ENCODE measurements around the gene NSUN6. TPM values are rescaled to one million over a fixed set of nuclear protein-coding genes. Genes with fewer than 3 reads are reported as not detected.

NSUN6 gene, protein sequence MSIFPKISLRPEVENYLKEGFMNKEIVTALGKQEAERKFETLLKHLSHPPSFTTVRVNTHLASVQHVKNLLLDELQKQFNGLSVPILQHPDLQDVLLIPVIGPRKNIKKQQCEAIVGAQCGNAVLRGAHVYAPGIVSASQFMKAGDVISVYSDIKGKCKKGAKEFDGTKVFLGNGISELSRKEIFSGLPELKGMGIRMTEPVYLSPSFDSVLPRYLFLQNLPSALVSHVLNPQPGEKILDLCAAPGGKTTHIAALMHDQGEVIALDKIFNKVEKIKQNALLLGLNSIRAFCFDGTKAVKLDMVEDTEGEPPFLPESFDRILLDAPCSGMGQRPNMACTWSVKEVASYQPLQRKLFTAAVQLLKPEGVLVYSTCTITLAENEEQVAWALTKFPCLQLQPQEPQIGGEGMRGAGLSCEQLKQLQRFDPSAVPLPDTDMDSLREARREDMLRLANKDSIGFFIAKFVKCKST
- total RNA-seq (10 to 100 TPM; 14.1 to 16.4 TPM), polyA plus RNA-seq (8.6 TPM)

DNA sequence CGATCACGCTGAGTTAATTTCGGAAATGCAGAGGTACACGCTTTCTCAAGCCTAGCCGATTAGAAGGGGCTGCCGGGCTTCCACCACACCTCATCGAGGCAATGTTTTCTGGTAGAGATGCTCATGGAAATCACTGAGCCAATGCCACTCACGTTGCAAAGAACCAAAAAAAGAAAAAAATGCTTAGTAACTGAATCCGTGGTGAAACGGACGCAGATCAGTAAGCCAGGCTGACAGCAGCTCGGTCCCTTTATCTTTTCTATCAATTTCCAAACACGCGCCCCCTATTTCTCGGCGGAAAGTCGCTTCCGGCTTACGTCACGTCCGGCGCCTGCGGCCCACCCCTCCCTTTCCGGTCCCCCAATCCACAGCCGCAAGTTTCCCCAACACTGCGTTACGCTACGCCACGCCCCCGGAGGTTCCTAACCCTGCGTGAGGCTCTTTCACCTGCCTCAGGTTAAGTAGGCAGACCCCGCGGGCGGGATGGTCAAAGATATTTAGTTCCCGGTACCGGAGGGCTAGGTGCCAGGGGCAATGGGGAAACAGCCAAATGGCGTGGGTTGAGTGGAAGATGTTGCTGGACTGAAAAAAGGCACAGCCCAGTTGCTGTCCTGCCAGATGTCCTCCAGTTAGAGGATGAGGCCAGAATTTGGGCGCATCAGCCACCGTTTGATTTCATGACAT, at the start of gene NSUN6:
NSUN6 (minus strand) TSS at position 264 of the 684 bp plus-strand sequence. CDS start 384 bp downstream, outside the sequence.
- Histone ChIP-seq H3K4me3 (ENCODE audit: low read length) (peak within 1 kb of the TSS; percentile 90), H3K36me3 (ENCODE audit: insufficient read depth, low read length) (no peaks in the 10 kb centered on the region), H3K4me1 (ENCODE audit: insufficient read depth, low read length) (peaks cover 26% of the 10 kb centered on the region), H3K9me3 (ENCODE audit: low read length) (no peaks in the 10 kb centered on the region), H3K27ac (ENCODE audit: low read depth, low read length) (peak within 1 kb of the TSS; percentile 87), H3K27me3 (ENCODE audit: insufficient read depth, low read length, poor library complexity, severe bottlenecking) (no peaks in the 10 kb centered on the region)
- no peaks in the 10 kb centered on the region for H3K9me3 Mint-ChIP-seq
- CTCF ChIA-PET, result no interaction called here
- peak within 1 kb of the TSS; percentile 95 to 99 (median 97) for H3K27ac Mint-ChIP-seq
- peak; percentile 91 to 96 (median 95) for DNase-seq
- H3K4me1 Mint-ChIP-seq, result peaks cover 38 to 50% (median 50%) of the 10 kb centered on the region in 3 donors
- POLR2A ChIA-PET, result no interaction called here
- peaks cover 0 to 2% of the 10 kb centered on the region in 2 donors for H3K27me3 Mint-ChIP-seq
- peaks cover 0 to 39% (median 9%) of the 10 kb centered on the region in 3 donors for H3K36me3 Mint-ChIP-seq
- H3K4me3 Mint-ChIP-seq, result peak within 1 kb of the TSS; percentile 94 to 99 (median 96)

DNA sequence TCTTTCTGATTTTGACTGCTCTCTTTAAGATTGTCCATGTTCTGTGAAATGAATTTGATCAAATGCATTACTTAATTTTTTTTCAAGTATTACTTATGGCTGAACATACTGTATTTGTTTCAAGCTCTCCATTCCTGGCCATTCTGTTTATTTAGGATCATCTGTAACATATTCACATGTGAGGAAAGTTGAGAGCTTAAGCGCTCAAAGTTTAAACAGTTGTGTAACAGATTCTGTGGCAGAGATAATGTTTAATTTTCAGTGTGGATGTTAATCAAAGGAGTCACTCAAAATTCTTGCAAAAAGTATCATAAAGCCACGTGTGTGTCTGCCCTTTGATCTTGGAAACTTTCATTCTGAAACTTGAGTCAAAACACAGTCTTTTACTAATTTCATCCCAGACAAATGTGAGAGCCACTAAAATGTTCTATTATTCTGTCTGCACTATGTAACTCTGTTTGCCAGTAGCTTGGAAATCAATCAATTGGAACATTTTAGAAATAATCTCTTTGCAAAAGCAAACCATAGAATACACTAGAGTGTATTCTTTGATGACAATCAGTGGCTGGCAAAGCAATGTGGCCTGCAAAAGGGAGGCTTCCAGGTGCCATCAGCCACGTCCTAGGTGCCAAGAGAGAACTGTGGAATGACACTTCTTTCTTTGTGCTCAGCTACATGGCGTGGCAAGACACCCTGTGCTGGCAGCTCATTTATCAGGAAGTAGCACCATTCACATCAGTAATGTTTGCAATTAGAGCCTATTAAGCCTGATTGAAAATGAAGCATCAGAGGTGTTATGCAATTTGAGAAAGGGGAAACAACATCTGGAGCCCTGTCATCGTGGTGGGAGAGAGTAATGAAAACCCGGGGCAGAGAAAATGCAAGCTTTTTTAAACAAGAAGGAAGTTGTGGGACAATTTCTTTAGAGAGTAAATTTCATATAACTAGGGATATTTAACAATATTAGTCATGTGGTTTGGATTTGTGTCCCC, 48.8 kb upstream of the NSUN6 start:
- peaks cover 0 to 3% (median 2%) of the 10 kb centered on the region in 3 donors for H3K4me1 Mint-ChIP-seq
- DNase-seq, result no peak
- ChIA-PET CTCF (no interaction called here), POLR2A (no interaction called here)
- no peaks in the 10 kb centered on the region for H3K27me3 Mint-ChIP-seq
- no peaks in the 10 kb centered on the region for H3K4me1 ChIP-seq (ENCODE audit: insufficient read depth, low read length)
- H3K4me3 ChIP-seq (ENCODE audit: low read length), result no peak overlapping the region
- H3K36me3 Mint-ChIP-seq, result peaks cover 0 to 3% (median 0%) of the 10 kb centered on the region in 3 donors
- H3K9me3 Mint-ChIP-seq, result no peaks in the 10 kb centered on the region
- H3K4me3 Mint-ChIP-seq, result no peak overlapping the region
- H3K27ac Mint-ChIP-seq, result peak overlapping the region in 1 of 8 donors; percentile 30
- H3K9me3 ChIP-seq (ENCODE audit: low read length), result no peaks in the 10 kb centered on the region
- no peaks in the 10 kb centered on the region for H3K36me3 ChIP-seq (ENCODE audit: insufficient read depth, low read length)
- H3K27me3 ChIP-seq (ENCODE audit: insufficient read depth, low read length, poor library complexity, severe bottlenecking), result no peaks in the 10 kb centered on the region
- H3K27ac ChIP-seq (ENCODE audit: low read depth, low read length), result no peak overlapping the region

GRCh38 chr10:18690541-18690940, 39.2 kb upstream of the NSUN6 start:
- Mint-ChIP-seq H3K4me1 (no peaks in the 10 kb centered on the region), H3K36me3 (no peaks in the 10 kb centered on the region), H3K27me3 (peaks cover 8 to 11% of the 10 kb centered on the region in 2 donors), H3K27ac (no peak overlapping the region), H3K9me3 (no peaks in the 10 kb centered on the region), H3K4me3 (no peak overlapping the region)
- Histone ChIP-seq H3K36me3 (ENCODE audit: insufficient read depth, low read length) (no peaks in the 10 kb centered on the region), H3K9me3 (ENCODE audit: low read length) (no peaks in the 10 kb centered on the region), H3K4me3 (ENCODE audit: low read length) (no peak overlapping the region), H3K4me1 (ENCODE audit: insufficient read depth, low read length) (no peaks in the 10 kb centered on the region), H3K27ac (ENCODE audit: low read depth, low read length) (no peak overlapping the region), H3K27me3 (ENCODE audit: insufficient read depth, low read length, poor library complexity, severe bottlenecking) (no peaks in the 10 kb centered on the region)
- CTCF ChIA-PET, result no interaction called here
- no peak for DNase-seq
- POLR2A ChIA-PET, result no interaction called here

GRCh38 chr10:18689498-18689897, 38.1 kb upstream of the NSUN6 start:
- POLR2A ChIA-PET, result no interaction called here
- H3K4me1 Mint-ChIP-seq, result peaks cover 0 to 4% (median 2%) of the 10 kb centered on the region in 3 donors
- Histone ChIP-seq H3K4me3 (ENCODE audit: low read length) (no peak overlapping the region), H3K27me3 (ENCODE audit: insufficient read depth, low read length, poor library complexity, severe bottlenecking) (no peaks in the 10 kb centered on the region), H3K9me3 (ENCODE audit: low read length) (no peaks in the 10 kb centered on the region), H3K36me3 (ENCODE audit: insufficient read depth, low read length) (no peaks in the 10 kb centered on the region), H3K4me1 (ENCODE audit: insufficient read depth, low read length) (no peaks in the 10 kb centered on the region), H3K27ac (ENCODE audit: low read depth, low read length) (no peak overlapping the region)
- peaks cover 8 to 11% of the 10 kb centered on the region in 2 donors for H3K27me3 Mint-ChIP-seq
- CTCF ChIA-PET, result no interaction called here
- H3K4me3 Mint-ChIP-seq, result no peak overlapping the region
- no peak for DNase-seq
- H3K9me3 Mint-ChIP-seq, result no peaks in the 10 kb centered on the region
- no peak overlapping the region for H3K27ac Mint-ChIP-seq
- H3K36me3 Mint-ChIP-seq, result no peaks in the 10 kb centered on the region

GRCh38 chr10:18687706-18688105, 36.3 kb upstream of the NSUN6 start:
- Histone ChIP-seq H3K36me3 (ENCODE audit: insufficient read depth, low read length) (no peaks in the 10 kb centered on the region), H3K27ac (ENCODE audit: low read depth, low read length) (no peak overlapping the region), H3K4me1 (ENCODE audit: insufficient read depth, low read length) (no peaks in the 10 kb centered on the region), H3K9me3 (ENCODE audit: low read length) (no peaks in the 10 kb centered on the region), H3K27me3 (ENCODE audit: insufficient read depth, low read length, poor library complexity, severe bottlenecking) (no peaks in the 10 kb centered on the region), H3K4me3 (ENCODE audit: low read length) (no peak overlapping the region)
- Mint-ChIP-seq H3K36me3 (no peaks in the 10 kb centered on the region), H3K9me3 (no peaks in the 10 kb centered on the region), H3K27me3 (peaks cover 8% of the 10 kb centered on the region in 2 donors), H3K27ac (no peak overlapping the region), H3K4me1 (peaks cover 0 to 4% (median 3%) of the 10 kb centered on the region in 3 donors), H3K4me3 (no peak overlapping the region)
- no peak for DNase-seq
- ChIA-PET CTCF (no interaction called here), POLR2A (no interaction called here)

GRCh38 chr10:18687195-18687594, 35.8 kb upstream of the NSUN6 start:
- no peak for DNase-seq
- Mint-ChIP-seq H3K9me3 (no peaks in the 10 kb centered on the region), H3K27ac (no peak overlapping the region), H3K4me1 (peaks cover 0 to 8% (median 5%) of the 10 kb centered on the region in 3 donors), H3K4me3 (no peak overlapping the region), H3K27me3 (peaks cover 8% of the 10 kb centered on the region in 2 donors), H3K36me3 (no peaks in the 10 kb centered on the region)
- ChIA-PET POLR2A (no interaction called here), CTCF (no interaction called here)
- Histone ChIP-seq H3K9me3 (ENCODE audit: low read length) (no peaks in the 10 kb centered on the region), H3K36me3 (ENCODE audit: insufficient read depth, low read length) (no peaks in the 10 kb centered on the region), H3K27me3 (ENCODE audit: insufficient read depth, low read length, poor library complexity, severe bottlenecking) (no peaks in the 10 kb centered on the region), H3K27ac (ENCODE audit: low read depth, low read length) (no peak overlapping the region), H3K4me1 (ENCODE audit: insufficient read depth, low read length) (no peaks in the 10 kb centered on the region), H3K4me3 (ENCODE audit: low read length) (no peak overlapping the region)

- ChIA-PET CTCF (no interaction called here), POLR2A (no interaction called here)
- DNase-seq, result no peak
- H3K27me3 ChIP-seq (ENCODE audit: insufficient read depth, low read length, poor library complexity, severe bottlenecking), result no peaks in the 10 kb centered on the region
- no peaks in the 10 kb centered on the region for H3K4me1 ChIP-seq (ENCODE audit: insufficient read depth, low read length)
- Mint-ChIP-seq H3K27me3 (peaks cover 7 to 8% of the 10 kb centered on the region in 2 donors), H3K36me3 (peaks cover 0 to 1% (median 0%) of the 10 kb centered on the region in 3 donors), H3K27ac (no peak overlapping the region), H3K9me3 (no peaks in the 10 kb centered on the region), H3K4me3 (no peak overlapping the region), H3K4me1 (peaks cover 0 to 8% (median 5%) of the 10 kb centered on the region in 3 donors)
- no peak overlapping the region for H3K27ac ChIP-seq (ENCODE audit: low read depth, low read length)
- no peaks in the 10 kb centered on the region for H3K9me3 ChIP-seq (ENCODE audit: low read length)
- no peak overlapping the region for H3K4me3 ChIP-seq (ENCODE audit: low read length)
- no peaks in the 10 kb centered on the region for H3K36me3 ChIP-seq (ENCODE audit: insufficient read depth, low read length)
These were observed 34.2 kb upstream of the NSUN6 start for GRCh38 chr10:18685555-18685954.
